Hepatocyte (in vitro differentiated cells): ENCODE results near the gene BUB1. TPM values are rescaled to one million over a fixed set of nuclear protein-coding genes. Genes with fewer than 3 reads are reported as not detected.
"Not testable (repeated sequence)": the region's sequence is repeated elsewhere in the genome, so short reads cannot be mapped to it uniquely, and the experiment has no call there.

Experiments
- DNase-seq: peaks from one replicate; pipeline ENCODE4 v3.0.0-alpha.2; 2016; ENCODE audit warnings: low spot score
- H2AFZ ChIP-seq: fragments of 200-600 bp; sonication (generic); 2 replicates; pipeline ENCODE4 v1.6.0; 2016; ENCODE audit warnings: antibody characterized with exemption, mild to moderate bottlenecking
- H3K27ac ChIP-seq: fragments of 200-600 bp; sonication (generic); 2 replicates; pipeline ENCODE4 v1.5.1; 2016; ENCODE audit warnings: mild to moderate bottlenecking
- H3K27me3 ChIP-seq: fragments of 200-600 bp; sonication (generic); 2 replicates; pipeline ENCODE4 v1.6.1; 2016
- H3K36me3 ChIP-seq: fragments of 200-600 bp; sonication (generic); replicated peaks from 2 replicates; pipeline ENCODE4 v1.5.1; 2016; ENCODE audit warnings: low read depth; ENCODE audit not compliant: insufficient read depth
- H3K4me1 ChIP-seq: fragments of 200-600 bp; sonication (generic); 2 replicates; pipeline ENCODE4 v1.5.1; 2016; ENCODE audit warnings: mild to moderate bottlenecking, moderate library complexity; ENCODE audit not compliant: insufficient read depth
- H3K4me2 ChIP-seq: fragments of 200-600 bp; sonication (generic); 2 replicates; pipeline ENCODE4 v1.6.0; 2016
- H3K4me3 ChIP-seq: fragments of 200-600 bp; sonication (generic); 2 replicates; pipeline ENCODE4 v1.5.1; 2016; ENCODE audit warnings: mild to moderate bottlenecking
- H3K79me2 ChIP-seq: fragments of 200-600 bp; sonication (generic); 2 replicates; pipeline ENCODE4 v1.6.0; 2017; ENCODE audit warnings: mild to moderate bottlenecking
- H3K9me2 ChIP-seq: fragments of 200-600 bp; sonication (generic); replicated peaks from 2 replicates; pipeline ENCODE4 v1.6.0; 2017; ENCODE audit warnings: mild to moderate bottlenecking; ENCODE audit not compliant: insufficient read depth
- H3K9me3 ChIP-seq: fragments of 200-600 bp; sonication (generic); 2 replicates; pipeline ENCODE4 v1.5.1; 2016; ENCODE audit warnings: low read depth, mild to moderate bottlenecking
- H4K20me1 ChIP-seq: fragments of 200-600 bp; sonication (generic); 2 replicates; pipeline ENCODE4 v1.6.0; 2016; ENCODE audit warnings: mild to moderate bottlenecking; ENCODE audit not compliant: insufficient read depth, poor library complexity, severe bottlenecking
- WGBS: methylation state at CpG from one replicate; pipeline ENCODE4 v1.1.6; 2016; ENCODE audit warnings: low lambda C conversion rate; ENCODE audit errors: missing lambda C conversion rate; 5-methylcytosine and 5-hydroxymethylcytosine counted together
- polyA plus RNA-seq: library from polyadenylated mRNA; unstranded; fragments of >200 nt; fragmentation: Nextera tagmentation; extraction: Ambion mirVana; gene quantifications from 2 replicates; pipeline ENCODE4 v1.2.1, GENCODE V29; 2016
- total RNA-seq: library from RNA; depleted of rRNA; stranded (reverse); fragments of >200 nt; gene quantifications from 2 replicates; pipeline ENCODE4 v1.2.3, GENCODE V29; 2014

The BUB1 gene
- total and polyA plus RNA-seq, 2 experiments from 2014 or later = 5.8 to 12.4 TPM

DNA sequence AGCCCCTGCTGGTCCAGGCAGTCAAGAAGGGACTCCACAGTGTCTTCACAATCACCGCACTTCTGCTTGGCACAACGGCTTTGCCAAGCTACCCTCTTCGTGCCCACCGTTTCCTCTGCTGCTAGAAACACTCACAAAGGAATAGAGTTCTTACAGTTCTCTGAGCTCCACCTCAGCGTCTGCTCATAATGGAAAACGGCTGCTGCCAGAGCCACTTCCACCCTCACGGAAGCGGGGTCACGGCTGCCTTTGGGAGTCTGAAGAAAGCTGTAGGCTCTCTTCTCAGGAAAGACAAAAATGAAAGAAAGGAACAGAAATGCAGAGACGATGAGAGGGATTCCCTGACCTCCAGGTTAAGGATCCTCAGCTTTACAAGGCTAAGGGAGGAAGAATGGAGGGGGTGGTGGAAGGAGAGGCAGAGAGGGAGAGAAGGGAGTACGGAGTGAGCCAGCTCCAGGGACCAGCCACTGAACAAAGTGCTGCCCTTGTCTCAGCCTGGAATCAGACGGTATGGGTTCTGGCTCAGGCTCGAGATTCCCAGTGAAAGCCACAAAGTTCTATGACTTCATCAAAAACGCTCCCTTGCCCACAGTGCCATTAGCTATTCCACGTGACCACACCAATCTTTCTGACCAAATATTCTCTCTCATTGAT, 88.1 kb downstream of the BUB1 start:
- not testable (repeated sequence) for DNase-seq, H3K4me3 ChIP-seq, H2AFZ ChIP-seq, H3K27me3 ChIP-seq, H4K20me1 ChIP-seq, H3K27ac ChIP-seq, H3K9me3 ChIP-seq, H3K9me2 ChIP-seq, H3K79me2 ChIP-seq, H3K4me1 ChIP-seq, H3K36me3 ChIP-seq, H3K4me2 ChIP-seq
- no CpG with 5 or more reads among the region's 15 CpGs for WGBS

DNA sequence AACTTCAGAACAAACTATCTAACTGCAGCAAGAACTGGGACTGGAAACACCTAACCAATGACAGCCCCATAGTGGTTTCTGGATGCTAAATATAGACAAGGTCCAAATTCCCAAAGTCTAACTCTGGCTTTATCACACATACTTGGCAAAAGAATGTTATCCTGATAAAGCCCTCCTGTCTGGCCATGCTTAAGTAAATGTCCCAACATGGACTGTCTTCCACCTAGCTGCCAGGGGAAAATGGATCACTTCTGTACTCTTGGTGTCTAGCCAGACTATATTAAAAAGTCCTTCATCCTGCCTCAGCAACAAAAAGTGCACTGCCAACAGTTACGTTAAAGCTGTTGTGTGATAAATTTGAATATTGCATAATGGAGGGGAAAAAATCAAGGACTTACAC, 89.3 kb downstream of the BUB1 start:
- not testable (repeated sequence) for H3K27me3 ChIP-seq, H4K20me1 ChIP-seq, H2AFZ ChIP-seq, H3K4me2 ChIP-seq, H3K9me2 ChIP-seq, H3K4me1 ChIP-seq, H3K79me2 ChIP-seq, H3K27ac ChIP-seq, H3K4me3 ChIP-seq, DNase-seq, H3K9me3 ChIP-seq, H3K36me3 ChIP-seq
- WGBS = no CpG with 5 or more reads among the region's 1 CpG

Other genes starting within 250 kb of the BUB1 start
- 0.90 and 3.0 TPM in 2 replicates for gene LIMS4, start 205.2 kb downstream of the BUB1 start, total RNA-seq
- gene LIMS4, start 205.2 kb downstream of the BUB1 start, polyA plus RNA-seq = 0.31 and 4.3 TPM in 2 replicates
- gene RGPD6, start 100.8 kb downstream of the BUB1 start, total RNA-seq = 51.8 and 54.8 TPM in 2 replicates
- gene RGPD6, start 100.8 kb downstream of the BUB1 start, polyA plus RNA-seq = 16.5 and 23.7 TPM in 2 replicates
- 0.23 and 0.36 TPM in 2 replicates for gene ACOXL, start 54.5 kb upstream of the BUB1 start, total RNA-seq
- gene ACOXL, start 54.5 kb upstream of the BUB1 start, polyA plus RNA-seq = 0.57 and 1.1 TPM in 2 replicates